PC-3 (cell line): ENCODE measurements around the gene PCBP3. TPM values are rescaled to one million over a fixed set of nuclear protein-coding genes. Genes with fewer than 3 reads are reported as not detected.
A peak's percentile ranks its signal among the peaks of the same experiment; 100 is the strongest.

Experiments used
- ATAC-seq: fragments of 200-7000 bp; cut with Tn5 transposase; 2 replicates; pipeline ENCODE4 v1.9.1; 2020; ENCODE audit warnings: mild to moderate bottlenecking, moderate library complexity
- BruUV-seq: library from RNA; stranded (reverse); fragments of 400-500 nt; replicated peaks from 2 replicates; lab custom pipeline; 2021; lab: Mats Ljungman, UMichigan
- CTCF ChIA-PET: fragments of 300-600 bp; sonication (Branson Sonifier 250); formaldehyde crosslinking; loops from one replicate; lab custom pipeline; 2022; ENCODE audit warnings: antibody characterized with exemption; lab: Charles Lee
- POLR2A ChIA-PET: fragments of 300-600 bp; sonication (Branson Sonifier 250); formaldehyde crosslinking; loops from one replicate; lab custom pipeline; 2022; ENCODE audit warnings: antibody characterized with exemption; ENCODE audit not compliant: unreplicated experiment; lab: Charles Lee
- DNase-seq: peaks from one replicate; pipeline ENCODE4 v3.0.0-alpha.2; 2015
- H2AFZ ChIP-seq: fragments of 300-600 bp; sonication (generic); 2 replicates; pipeline ENCODE4 v1.6.0; 2016; ENCODE audit warnings: antibody characterized with exemption, low read length
- H3F3A ChIP-seq: fragments of 300-600 bp; sonication (generic); one replicate; pipeline ENCODE4 v1.6.0; 2017; ENCODE audit warnings: antibody characterized with exemption, low read length, control low read depth, mild to moderate bottlenecking; ENCODE audit not compliant: unreplicated experiment
- H3K27ac ChIP-seq: fragments of 300-600 bp; sonication (generic); 2 replicates; pipeline ENCODE4 v1.5.1; 2016; ENCODE audit warnings: mild to moderate bottlenecking, low read length
- H3K27me3 ChIP-seq: fragments of 300-600 bp; sonication (generic); 2 replicates; pipeline ENCODE4 v1.6.1; 2016; ENCODE audit warnings: low read length, mixed read lengths
- H3K36me3 ChIP-seq: fragments of 300-600 bp; sonication (generic); 2 replicates; pipeline ENCODE4 v1.6.1; 2016; ENCODE audit warnings: low read depth, mixed run types, low read length, mixed read lengths
- H3K4me1 ChIP-seq: fragments of 300-600 bp; sonication (generic); 2 replicates; pipeline ENCODE4 v1.5.1; 2016; ENCODE audit warnings: low read length; ENCODE audit not compliant: insufficient read depth
- H3K4me2 ChIP-seq: fragments of 300-600 bp; sonication (generic); 2 replicates; pipeline ENCODE4 v1.6.0; 2016; ENCODE audit warnings: low read length
- H3K4me3 ChIP-seq: fragments of 300-600 bp; sonication (generic); 2 replicates; pipeline ENCODE4 v1.5.1; 2016; ENCODE audit warnings: mild to moderate bottlenecking, low read length, mixed read lengths
- H3K79me2 ChIP-seq: fragments of 300-600 bp; sonication (generic); 2 replicates; pipeline ENCODE4 v1.6.1; 2017; ENCODE audit warnings: low read length, mixed read lengths
- H3K9ac ChIP-seq: fragments of 300-600 bp; sonication (generic); 2 replicates; pipeline ENCODE4 v1.6.0; 2016; ENCODE audit warnings: mild to moderate bottlenecking, low read length
- H3K9me2 ChIP-seq: fragments of 300-600 bp; sonication (generic); replicated peaks from 2 replicates; pipeline ENCODE4 v1.6.1; 2016; ENCODE audit warnings: mixed run types, low read length, mixed read lengths
- H3K9me3 ChIP-seq: fragments of 300-600 bp; sonication (generic); 2 replicates; pipeline ENCODE4 v1.6.1; 2016; ENCODE audit warnings: low read length, mixed read lengths
- H4K20me1 ChIP-seq: fragments of 300-600 bp; sonication (generic); 2 replicates; pipeline ENCODE4 v1.6.1; 2016; ENCODE audit warnings: low read length, mixed read lengths
- EZH2 ChIP-seq: fragments of 300-600 bp; sonication (generic); IDR thresholded peaks from one replicate; pipeline ENCODE4 v1.6.1; 2017; ENCODE audit warnings: antibody characterized with exemption, mild to moderate bottlenecking, low read length; ENCODE audit not compliant: unreplicated experiment
- EZH2phosphoT487 ChIP-seq: fragments of 300-600 bp; sonication (generic); IDR thresholded peaks from 2 replicates; pipeline ENCODE4 v1.6.1; 2018; ENCODE audit warnings: mild to moderate bottlenecking, antibody characterized with exemption, low read length, borderline replicate concordance
- intact Hi-C: fragments of 100-400 bp; cut with micrococcal nuclease; formaldehyde crosslinking; loops from 2 replicates; pipeline ENCODE4 v1.9.0; 2023
- total RNA-seq: library from RNA; depleted of rRNA; stranded (reverse); fragments of >200 nt; gene quantifications from 2 replicates; pipeline ENCODE4 v1.2.3, GENCODE V29; 2014
- TF ChIP-seq, protein P1 (sequence below): fragments of 300-600 bp; sonication (generic); conservative IDR thresholded peaks from 2 replicates; pipeline ENCODE4 v1.5.1; 2017; ENCODE audit warnings: antibody characterized with exemption, low read depth, mild to moderate bottlenecking, low read length

The PCBP3 gene
- total RNA-seq, 1 experiment from 2014 or later = 2.4 TPM

DNA sequence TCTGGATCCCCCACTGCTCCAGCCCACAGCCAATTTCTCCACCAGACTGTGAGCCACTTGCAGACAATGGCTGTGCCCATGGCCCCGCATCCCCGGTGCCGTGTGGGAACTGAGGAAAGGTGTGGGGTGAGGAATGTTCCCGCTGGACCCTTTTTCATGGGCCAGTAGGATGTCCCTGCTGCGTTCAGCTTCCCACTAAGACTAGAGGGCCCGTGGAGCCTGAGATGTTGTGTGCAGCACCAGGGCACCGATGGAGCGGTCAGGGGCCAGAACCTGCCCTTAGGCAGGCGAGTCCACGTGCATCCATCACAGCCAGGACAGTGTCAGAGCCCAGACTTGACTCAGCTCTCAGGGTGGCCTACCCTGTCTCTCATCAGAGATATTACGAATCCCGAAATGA is 232.4 kb downstream of the PCBP3 start:
- intact Hi-C loops = no loop called here
- H3K4me1 ChIP-seq = peaks cover 16% of the 10 kb centered on the region
- TF ChIP-seq, protein P1, sequence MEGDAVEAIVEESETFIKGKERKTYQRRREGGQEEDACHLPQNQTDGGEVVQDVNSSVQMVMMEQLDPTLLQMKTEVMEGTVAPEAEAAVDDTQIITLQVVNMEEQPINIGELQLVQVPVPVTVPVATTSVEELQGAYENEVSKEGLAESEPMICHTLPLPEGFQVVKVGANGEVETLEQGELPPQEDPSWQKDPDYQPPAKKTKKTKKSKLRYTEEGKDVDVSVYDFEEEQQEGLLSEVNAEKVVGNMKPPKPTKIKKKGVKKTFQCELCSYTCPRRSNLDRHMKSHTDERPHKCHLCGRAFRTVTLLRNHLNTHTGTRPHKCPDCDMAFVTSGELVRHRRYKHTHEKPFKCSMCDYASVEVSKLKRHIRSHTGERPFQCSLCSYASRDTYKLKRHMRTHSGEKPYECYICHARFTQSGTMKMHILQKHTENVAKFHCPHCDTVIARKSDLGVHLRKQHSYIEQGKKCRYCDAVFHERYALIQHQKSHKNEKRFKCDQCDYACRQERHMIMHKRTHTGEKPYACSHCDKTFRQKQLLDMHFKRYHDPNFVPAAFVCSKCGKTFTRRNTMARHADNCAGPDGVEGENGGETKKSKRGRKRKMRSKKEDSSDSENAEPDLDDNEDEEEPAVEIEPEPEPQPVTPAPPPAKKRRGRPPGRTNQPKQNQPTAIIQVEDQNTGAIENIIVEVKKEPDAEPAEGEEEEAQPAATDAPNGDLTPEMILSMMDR = no peak
- TF ChIP-seq EZH2phosphoT487 (no peak), EZH2 (no peak)
- no peaks in the 10 kb centered on the region for H4K20me1 ChIP-seq
- CTCF ChIA-PET = no interaction called here
- no peaks in the 10 kb centered on the region for H3K79me2 ChIP-seq
- no peak overlapping the region for H3K4me3 ChIP-seq
- H3K9me3 ChIP-seq = no peaks in the 10 kb centered on the region
- no TSS peak for BruUV-seq
- no peak for DNase-seq
- no peaks in the 10 kb centered on the region for H3K36me3 ChIP-seq
- no peak overlapping the region for H3K9ac ChIP-seq
- POLR2A ChIA-PET = no interaction called here
- no peaks in the 10 kb centered on the region for H3K9me2 ChIP-seq
- ATAC-seq = no peak
- H3K27ac ChIP-seq = 0 out of 2 replicates have a peak overlapping the region, but pooled peaks have one; percentile 43
- H3K27me3 ChIP-seq = no peaks in the 10 kb centered on the region
- no peak overlapping the region for H2AFZ ChIP-seq
- H3F3A ChIP-seq = no peaks in the 10 kb centered on the region
- no peak overlapping the region for H3K4me2 ChIP-seq

DNA sequence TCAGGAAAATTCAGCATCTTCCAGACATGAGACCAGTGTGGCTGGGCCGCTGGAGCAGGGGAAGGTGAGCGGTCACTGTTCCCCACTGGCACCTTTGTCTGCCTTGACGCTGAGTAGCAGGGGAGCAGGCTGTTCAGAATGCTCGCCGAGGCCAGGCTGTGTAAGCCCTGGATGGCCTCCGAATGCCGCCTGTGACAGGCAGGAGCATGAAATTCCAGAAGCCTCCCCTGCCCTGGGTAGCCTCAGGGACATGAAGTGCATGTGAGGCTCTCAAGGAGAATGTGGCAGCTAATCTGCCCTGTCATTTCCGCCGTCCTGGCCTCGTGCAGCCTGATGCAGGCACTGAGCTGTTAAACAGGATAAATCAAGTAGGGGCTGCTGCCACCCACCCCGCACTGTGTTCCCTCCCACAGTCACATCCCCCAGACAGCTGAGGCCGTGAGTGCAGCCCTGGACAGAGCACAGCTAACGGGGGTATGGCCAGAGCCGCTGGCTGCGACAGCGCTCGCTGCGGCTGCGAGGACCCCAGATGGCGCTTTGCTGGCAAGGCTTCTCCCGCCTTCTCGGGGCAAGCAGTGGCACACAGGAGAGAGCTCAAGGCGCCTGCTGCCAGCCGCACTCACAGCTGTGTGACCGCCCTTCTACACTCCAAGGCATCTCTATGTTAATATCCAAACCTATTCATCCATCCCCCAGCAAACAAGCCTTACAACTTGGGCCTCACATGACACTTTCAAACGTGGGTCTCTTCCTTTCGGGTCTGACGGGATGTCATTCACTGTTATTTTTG is 233.1 kb downstream of the PCBP3 start:
- no peak overlapping the region for H2AFZ ChIP-seq
- H4K20me1 ChIP-seq = no peaks in the 10 kb centered on the region
- POLR2A ChIA-PET = no interaction called here
- no peaks in the 10 kb centered on the region for H3K27me3 ChIP-seq
- H3K9me3 ChIP-seq = no peaks in the 10 kb centered on the region
- TF ChIP-seq EZH2phosphoT487 (no peak), EZH2 (no peak)
- TF ChIP-seq, protein P1 = no peak
- no TSS peak for BruUV-seq
- intact Hi-C loops = no loop called here
- no peak overlapping the region for H3K4me2 ChIP-seq
- no peak overlapping the region for H3K4me3 ChIP-seq
- no peaks in the 10 kb centered on the region for H3F3A ChIP-seq
- CTCF ChIA-PET = no interaction called here
- no peak overlapping the region for H3K9ac ChIP-seq
- no peak overlapping the region for H3K27ac ChIP-seq
- no peaks in the 10 kb centered on the region for H3K36me3 ChIP-seq
- no peak for DNase-seq
- H3K79me2 ChIP-seq = no peaks in the 10 kb centered on the region
- no peaks in the 10 kb centered on the region for H3K9me2 ChIP-seq
- no peak for ATAC-seq
- H3K4me1 ChIP-seq = peaks cover 16% of the 10 kb centered on the region

DNA sequence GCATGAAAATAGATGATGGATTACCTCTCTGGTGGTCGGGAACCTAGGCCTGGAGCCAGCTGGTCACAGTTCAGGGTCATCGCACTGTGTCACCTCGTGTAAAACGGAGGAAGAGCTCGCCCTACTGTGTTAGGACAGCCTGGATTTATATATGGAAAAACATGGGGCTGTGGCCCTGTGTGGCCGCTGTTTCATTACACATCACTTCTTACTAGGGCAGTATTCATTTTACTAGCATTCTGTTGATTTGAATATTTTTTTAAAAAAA is 233.6 kb downstream of the PCBP3 start:
- ChIA-PET CTCF (no interaction called here), POLR2A (no interaction called here)
- Histone ChIP-seq H3F3A (no peaks in the 10 kb centered on the region), H3K4me3 (no peak overlapping the region), H3K27me3 (no peaks in the 10 kb centered on the region), H3K36me3 (no peaks in the 10 kb centered on the region), H3K9ac (no peak overlapping the region), H3K9me3 (no peaks in the 10 kb centered on the region), H3K79me2 (no peaks in the 10 kb centered on the region), H3K4me2 (no peak overlapping the region), H3K27ac (no peak overlapping the region), H2AFZ (no peak overlapping the region), H3K9me2 (no peaks in the 10 kb centered on the region), H4K20me1 (no peaks in the 10 kb centered on the region), H3K4me1 (peaks cover 16% of the 10 kb centered on the region)
- ATAC-seq (no peak), DNase-seq (no peak)
- intact Hi-C loops = no loop called here
- no TSS peak for BruUV-seq
- TF ChIP-seq, protein P1 = no peak
- TF ChIP-seq EZH2 (no peak), EZH2phosphoT487 (no peak)
